Measurements from ENCODE around the gene SLC34A1.
A peak's percentile ranks its signal among the peaks of the same experiment; 100 is the strongest.
"Not testable (repeated sequence)": the region's sequence is repeated elsewhere in the genome, so short reads cannot be mapped to it uniquely, and the experiment has no call there.

The SLC34A1 gene

GRCh38 chr5:177405805-177406204 lies 21.6 kb downstream of the SLC34A1 start:
- H3K4me3 ChIP-seq (ENCODE audit: low read length): no peak overlapping the region
- H3K36me3 ChIP-seq (ENCODE audit: control insufficient read depth, insufficient read depth, low read length, severe bottlenecking): no peaks in the 10 kb centered on the region
- H3K9me3 ChIP-seq (ENCODE audit: control insufficient read depth, low read length): no peaks in the 10 kb centered on the region
- peaks cover 12% of the 10 kb centered on the region for H3K4me1 ChIP-seq (ENCODE audit: control insufficient read depth, insufficient read depth, low read length)
- DNase-seq (ENCODE audit: low read depth): no peak
- peaks cover 52% of the 10 kb centered on the region for H3K27me3 ChIP-seq (replicated peaks; ENCODE audit: control insufficient read depth, insufficient read depth, low read length)
- H3K9ac ChIP-seq (ENCODE audit: low read length): no peak overlapping the region

- Histone ChIP-seq H3K9me3 (ENCODE audit: control insufficient read depth, low read length) (no peaks in the 10 kb centered on the region), H3K9ac (ENCODE audit: low read length) (no peak within 1 kb of the TSS), H3K4me1 (ENCODE audit: control insufficient read depth, insufficient read depth, low read length) (peaks cover 3% of the 10 kb centered on the region), H3K4me3 (ENCODE audit: low read length) (no peak within 1 kb of the TSS), H3K27me3 (replicated peaks; ENCODE audit: control insufficient read depth, insufficient read depth, low read length) (peaks cover 47% of the 10 kb centered on the region), H3K36me3 (ENCODE audit: control insufficient read depth, insufficient read depth, low read length, severe bottlenecking) (no peaks in the 10 kb centered on the region)
- no peak for DNase-seq (ENCODE audit: low read depth)
Observed at GRCh38 chr5:177409043-177409801, 25.0 kb downstream of the SLC34A1 start, which contains the start of gene F12. F12 (minus strand) TSS chr5:177409564; CDS start chr5:177409527, 37 bp downstream.

- no peak overlapping the region for H3K4me3 ChIP-seq (ENCODE audit: low read length)
- H3K4me1 ChIP-seq (ENCODE audit: control insufficient read depth, insufficient read depth, low read length): no peaks in the 10 kb centered on the region
- peaks cover 48% of the 10 kb centered on the region for H3K27me3 ChIP-seq (replicated peaks; ENCODE audit: control insufficient read depth, insufficient read depth, low read length)
- no peaks in the 10 kb centered on the region for H3K36me3 ChIP-seq (ENCODE audit: control insufficient read depth, insufficient read depth, low read length, severe bottlenecking)
- H3K9ac ChIP-seq (ENCODE audit: low read length): no peak overlapping the region
- DNase-seq (ENCODE audit: low read depth): no peak
- H3K9me3 ChIP-seq (ENCODE audit: control insufficient read depth, low read length): no peaks in the 10 kb centered on the region
Observed at GRCh38 chr5:177410575-177410974, 26.3 kb downstream of the SLC34A1 start.

GRCh38 chr5:177412603-177413233 lies 28.5 kb downstream of the SLC34A1 start:
- Histone ChIP-seq H3K27me3 (replicated peaks; ENCODE audit: control insufficient read depth, insufficient read depth, low read length) (peaks cover 41% of the 10 kb centered on the region), H3K9ac (ENCODE audit: low read length) (no peak overlapping the region), H3K9me3 (ENCODE audit: control insufficient read depth, low read length) (no peaks in the 10 kb centered on the region), H3K4me3 (ENCODE audit: low read length) (no peak overlapping the region), H3K4me1 (ENCODE audit: control insufficient read depth, insufficient read depth, low read length) (peaks cover 6% of the 10 kb centered on the region), H3K36me3 (ENCODE audit: control insufficient read depth, insufficient read depth, low read length, severe bottlenecking) (no peaks in the 10 kb centered on the region)
- no peak for DNase-seq (ENCODE audit: low read depth)

- Histone ChIP-seq H3K27me3 (replicated peaks; ENCODE audit: control insufficient read depth, insufficient read depth, low read length) (peaks cover 28% of the 10 kb centered on the region), H3K9ac (ENCODE audit: low read length) (no peak overlapping the region), H3K9me3 (ENCODE audit: control insufficient read depth, low read length) (no peaks in the 10 kb centered on the region), H3K36me3 (ENCODE audit: control insufficient read depth, insufficient read depth, low read length, severe bottlenecking) (no peaks in the 10 kb centered on the region), H3K4me3 (ENCODE audit: low read length) (no peak overlapping the region), H3K4me1 (ENCODE audit: control insufficient read depth, insufficient read depth, low read length) (peaks cover 6% of the 10 kb centered on the region)
- no peak for DNase-seq (ENCODE audit: low read depth)
Observed at GRCh38 chr5:177414481-177414880, 30.2 kb downstream of the SLC34A1 start.

- not testable (repeated sequence) for H3K4me1 ChIP-seq (ENCODE audit: control insufficient read depth, insufficient read depth, low read length); H3K9me3 ChIP-seq (ENCODE audit: control insufficient read depth, low read length); DNase-seq (ENCODE audit: low read depth); H3K36me3 ChIP-seq (ENCODE audit: control insufficient read depth, insufficient read depth, low read length, severe bottlenecking); H3K4me3 ChIP-seq (ENCODE audit: low read length); H3K9ac ChIP-seq (ENCODE audit: low read length)
- H3K27me3 ChIP-seq (replicated peaks; ENCODE audit: control insufficient read depth, insufficient read depth, low read length): peaks cover 14% of the 10 kb centered on the region
Observed at GRCh38 chr5:177417081-177417480, 32.8 kb downstream of the SLC34A1 start.

- Histone ChIP-seq H3K4me1 (ENCODE audit: control insufficient read depth, insufficient read depth, low read length) (peaks cover 6% of the 10 kb centered on the region), H3K4me3 (ENCODE audit: low read length) (no peak overlapping the region), H3K36me3 (ENCODE audit: control insufficient read depth, insufficient read depth, low read length, severe bottlenecking) (no peaks in the 10 kb centered on the region), H3K9ac (ENCODE audit: low read length) (no peak overlapping the region), H3K9me3 (ENCODE audit: control insufficient read depth, low read length) (no peaks in the 10 kb centered on the region), H3K27me3 (replicated peaks; ENCODE audit: control insufficient read depth, insufficient read depth, low read length) (peaks cover 3% of the 10 kb centered on the region)
- DNase-seq (ENCODE audit: low read depth): peak; percentile 52
Observed at GRCh38 chr5:177419046-177419445, 34.8 kb downstream of the SLC34A1 start.

- not testable (repeated sequence) for H3K9me3 ChIP-seq (ENCODE audit: control insufficient read depth, low read length); DNase-seq (ENCODE audit: low read depth); H3K9ac ChIP-seq (ENCODE audit: low read length); H3K36me3 ChIP-seq (ENCODE audit: control insufficient read depth, insufficient read depth, low read length, severe bottlenecking); H3K27me3 ChIP-seq (replicated peaks; ENCODE audit: control insufficient read depth, insufficient read depth, low read length); H3K4me1 ChIP-seq (ENCODE audit: control insufficient read depth, insufficient read depth, low read length); H3K4me3 ChIP-seq (ENCODE audit: low read length)
Observed at GRCh38 chr5:177420472-177420871, 36.2 kb downstream of the SLC34A1 start.

- no peaks in the 10 kb centered on the region for H3K27me3 ChIP-seq (replicated peaks; ENCODE audit: control insufficient read depth, insufficient read depth, low read length)
- H3K9ac ChIP-seq (ENCODE audit: low read length): no peak overlapping the region
- H3K36me3 ChIP-seq (ENCODE audit: control insufficient read depth, insufficient read depth, low read length, severe bottlenecking): no peaks in the 10 kb centered on the region
- no peak for DNase-seq (ENCODE audit: low read depth)
- H3K4me3 ChIP-seq (ENCODE audit: low read length): no peak overlapping the region
- no peaks in the 10 kb centered on the region for H3K9me3 ChIP-seq (ENCODE audit: control insufficient read depth, low read length)
- peaks cover 10% of the 10 kb centered on the region for H3K4me1 ChIP-seq (ENCODE audit: control insufficient read depth, insufficient read depth, low read length)
Observed at GRCh38 chr5:177421062-177421798, 37.0 kb downstream of the SLC34A1 start.

GRCh38 chr5:177423671-177424070 lies 39.4 kb downstream of the SLC34A1 start:
- DNase-seq (ENCODE audit: low read depth): no peak
- no peaks in the 10 kb centered on the region for H3K9me3 ChIP-seq (ENCODE audit: control insufficient read depth, low read length)
- H3K9ac ChIP-seq (ENCODE audit: low read length): no peak overlapping the region
- peaks cover 18% of the 10 kb centered on the region for H3K4me1 ChIP-seq (ENCODE audit: control insufficient read depth, insufficient read depth, low read length)
- H3K27me3 ChIP-seq (replicated peaks; ENCODE audit: control insufficient read depth, insufficient read depth, low read length): no peaks in the 10 kb centered on the region
- no peak overlapping the region for H3K4me3 ChIP-seq (ENCODE audit: low read length)
- H3K36me3 ChIP-seq (ENCODE audit: control insufficient read depth, insufficient read depth, low read length, severe bottlenecking): no peaks in the 10 kb centered on the region

- no peaks in the 10 kb centered on the region for H3K36me3 ChIP-seq (ENCODE audit: control insufficient read depth, insufficient read depth, low read length, severe bottlenecking)
- H3K9me3 ChIP-seq (ENCODE audit: control insufficient read depth, low read length): no peaks in the 10 kb centered on the region
- peaks cover 18% of the 10 kb centered on the region for H3K4me1 ChIP-seq (ENCODE audit: control insufficient read depth, insufficient read depth, low read length)
- peak overlapping the region; percentile 90 for H3K9ac ChIP-seq (ENCODE audit: low read length)
- H3K4me3 ChIP-seq (ENCODE audit: low read length): peak overlapping the region; percentile 88
- no peak for DNase-seq (ENCODE audit: low read depth)
- H3K27me3 ChIP-seq (replicated peaks; ENCODE audit: control insufficient read depth, insufficient read depth, low read length): no peaks in the 10 kb centered on the region
Observed at GRCh38 chr5:177425196-177425800, 41.1 kb downstream of the SLC34A1 start.

Data from adipocyte (in vitro differentiated cells).